Measurements from ENCODE around the gene MKX. TPM values are rescaled to one million over a fixed set of nuclear protein-coding genes. Genes with fewer than 3 reads are reported as not detected.
"Not testable (repeated sequence)": the region's sequence is repeated elsewhere in the genome, so short reads cannot be mapped to it uniquely, and the experiment has no call there.

The MKX gene
- total RNA-seq, 1 donor from 2014 or later, result 0.22 TPM

GRCh38 chr10:27685681-27686080 lies 59.9 kb downstream of the MKX start:
- DNase-seq, result no peak
- Histone ChIP-seq H3K27ac (replicated peaks) (no peak overlapping the region), H3K9me3 (replicated peaks) (no peaks in the 10 kb centered on the region), H3K4me1 (peaks cover 8% of the 10 kb centered on the region), H3K4me3 (no peak overlapping the region), H3K27me3 (ENCODE audit: low read depth) (no peaks in the 10 kb centered on the region), H3K36me3 (no peaks in the 10 kb centered on the region)
- TF ChIP-seq CTCF (IDR thresholded peaks at IDR 0.05; ENCODE audit: borderline replicate concordance), result no peak
- intact Hi-C loops (cut with micrococcal nuclease), result no loop called here

- Histone ChIP-seq H3K9me3 (replicated peaks) (no peaks in the 10 kb centered on the region), H3K4me1 (peaks cover 15% of the 10 kb centered on the region), H3K27ac (replicated peaks) (no peak overlapping the region), H3K4me3 (no peak overlapping the region), H3K36me3 (no peaks in the 10 kb centered on the region), H3K27me3 (ENCODE audit: low read depth) (no peaks in the 10 kb centered on the region)
- DNase-seq, result no peak
- intact Hi-C loops (cut with micrococcal nuclease), result no loop called here
- TF ChIP-seq CTCF (IDR thresholded peaks at IDR 0.05; ENCODE audit: borderline replicate concordance), result no peak
Observed at GRCh38 chr10:27683226-27683625, 62.4 kb downstream of the MKX start.

GRCh38 chr10:27681795-27682194 lies 63.8 kb downstream of the MKX start:
- DNase-seq; H3K27ac ChIP-seq (replicated peaks); H3K9me3 ChIP-seq (replicated peaks); H3K4me1 ChIP-seq; H3K27me3 ChIP-seq (ENCODE audit: low read depth); H3K36me3 ChIP-seq; H3K4me3 ChIP-seq; intact Hi-C loops (cut with micrococcal nuclease): not testable (repeated sequence)

- Histone ChIP-seq H3K9me3 (replicated peaks) (no peaks in the 10 kb centered on the region), H3K4me3 (no peak overlapping the region), H3K36me3 (no peaks in the 10 kb centered on the region), H3K27me3 (ENCODE audit: low read depth) (no peaks in the 10 kb centered on the region), H3K27ac (replicated peaks) (no peak overlapping the region), H3K4me1 (peaks cover 7% of the 10 kb centered on the region)
- no peak for TF ChIP-seq CTCF (IDR thresholded peaks at IDR 0.05; ENCODE audit: borderline replicate concordance)
- no peak for DNase-seq
- intact Hi-C loops (cut with micrococcal nuclease), result no loop called here
Observed at GRCh38 chr10:27680691-27681605, 64.7 kb downstream of the MKX start.

- Histone ChIP-seq H3K27ac (replicated peaks) (no peak overlapping the region), H3K36me3 (no peaks in the 10 kb centered on the region), H3K9me3 (replicated peaks) (no peaks in the 10 kb centered on the region), H3K4me3 (no peak overlapping the region), H3K27me3 (ENCODE audit: low read depth) (no peaks in the 10 kb centered on the region), H3K4me1 (peaks cover 7% of the 10 kb centered on the region)
- intact Hi-C loops (cut with micrococcal nuclease), result no loop called here
- TF ChIP-seq CTCF (IDR thresholded peaks at IDR 0.05; ENCODE audit: borderline replicate concordance), result no peak
- DNase-seq, result no peak
Observed at GRCh38 chr10:27680006-27680557, 65.5 kb downstream of the MKX start.

GRCh38 chr10:27679369-27679912 lies 66.2 kb downstream of the MKX start:
- no peak for TF ChIP-seq CTCF (IDR thresholded peaks at IDR 0.05; ENCODE audit: borderline replicate concordance)
- no peak for DNase-seq
- Histone ChIP-seq H3K4me3 (no peak overlapping the region), H3K27ac (replicated peaks) (no peak overlapping the region), H3K27me3 (ENCODE audit: low read depth) (no peaks in the 10 kb centered on the region), H3K4me1 (peaks cover 7% of the 10 kb centered on the region), H3K36me3 (no peaks in the 10 kb centered on the region), H3K9me3 (replicated peaks) (no peaks in the 10 kb centered on the region)
- intact Hi-C loops (cut with micrococcal nuclease), result no loop called here

All from left ventricle myocardium inferior (tissue), 1 donor.